ENCODE data around the gene OSM. TPM values are rescaled to one million over a fixed set of nuclear protein-coding genes. Genes with fewer than 3 reads are reported as not detected.

OSM gene
- total and polyA plus RNA-seq, 2 experiments from 2014 or later, result not detected

DNA sequence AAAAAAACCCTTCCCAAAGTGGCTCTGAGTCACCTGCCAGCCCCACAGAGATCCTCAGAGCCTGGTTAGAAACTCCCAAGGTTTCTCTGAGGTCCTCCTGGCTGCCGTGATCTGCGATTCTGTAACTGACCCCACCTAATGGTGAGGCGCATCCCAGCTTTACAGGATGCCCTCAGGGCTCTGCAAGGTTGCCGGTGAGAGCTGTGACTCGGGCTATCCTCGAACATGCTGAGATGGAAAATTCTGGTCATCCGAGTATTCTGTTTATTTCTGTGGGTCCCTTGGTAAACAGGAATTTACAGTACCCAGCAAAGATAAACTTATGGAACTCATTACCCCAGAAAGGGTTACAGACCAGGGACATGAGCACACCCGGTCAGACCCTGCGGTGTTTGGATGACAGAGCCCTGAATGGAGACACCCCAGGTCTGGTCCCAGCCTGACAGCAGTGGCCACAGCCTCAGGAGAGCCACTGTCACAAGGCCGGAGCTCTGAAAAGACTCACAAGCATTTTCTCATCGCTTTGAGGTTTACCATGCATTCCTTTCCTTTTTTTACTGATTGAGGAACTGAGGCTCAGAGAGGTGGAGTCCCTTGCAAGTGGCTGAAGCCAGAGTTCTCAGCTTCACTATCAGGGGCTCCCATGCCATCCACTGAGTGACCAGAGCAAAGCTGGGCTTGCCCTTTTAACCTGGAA lies 42.3 kb downstream of the OSM start:
- Histone ChIP-seq H3K9me2 (ENCODE audit: insufficient read depth) (no peaks in the 10 kb centered on the region), H3K4me3 (no peak overlapping the region), H3K4me1 (ENCODE audit: insufficient read depth) (peaks cover 9% of the 10 kb centered on the region; the same call in 1 of the 2 replicates), H3K27me3 (ENCODE audit: insufficient read depth) (no peaks in the 10 kb centered on the region), H3K27ac (ENCODE audit: low read depth) (no peak overlapping the region), H3K36me3 (ENCODE audit: insufficient read depth) (no peaks in the 10 kb centered on the region), H3K79me2 (replicated peaks; ENCODE audit: insufficient read depth) (no peaks in the 10 kb centered on the region), H2AFZ (0 out of 2 replicates have a peak overlapping the region, but pooled peaks have one; percentile 9), H3K4me2 (no peak overlapping the region), H3F3A (replicated peaks; ENCODE audit: low read depth) (no peaks in the 10 kb centered on the region), H4K20me1 (replicated peaks; ENCODE audit: insufficient read depth) (no peaks in the 10 kb centered on the region)
- no peak for DNase-seq (ENCODE audit: low spot score)
- no peaks in the 10 kb centered on the region for H3K9me3 Mint-ChIP-seq
- peak; percentile 75 for ATAC-seq
- no peak overlapping the region for H3K4me3 Mint-ChIP-seq
- no peak for TF ChIP-seq NANOG (IDR thresholded peaks at IDR 0.05; ENCODE audit: borderline replicate concordance)
- TF ChIP-seq, protein P1, sequence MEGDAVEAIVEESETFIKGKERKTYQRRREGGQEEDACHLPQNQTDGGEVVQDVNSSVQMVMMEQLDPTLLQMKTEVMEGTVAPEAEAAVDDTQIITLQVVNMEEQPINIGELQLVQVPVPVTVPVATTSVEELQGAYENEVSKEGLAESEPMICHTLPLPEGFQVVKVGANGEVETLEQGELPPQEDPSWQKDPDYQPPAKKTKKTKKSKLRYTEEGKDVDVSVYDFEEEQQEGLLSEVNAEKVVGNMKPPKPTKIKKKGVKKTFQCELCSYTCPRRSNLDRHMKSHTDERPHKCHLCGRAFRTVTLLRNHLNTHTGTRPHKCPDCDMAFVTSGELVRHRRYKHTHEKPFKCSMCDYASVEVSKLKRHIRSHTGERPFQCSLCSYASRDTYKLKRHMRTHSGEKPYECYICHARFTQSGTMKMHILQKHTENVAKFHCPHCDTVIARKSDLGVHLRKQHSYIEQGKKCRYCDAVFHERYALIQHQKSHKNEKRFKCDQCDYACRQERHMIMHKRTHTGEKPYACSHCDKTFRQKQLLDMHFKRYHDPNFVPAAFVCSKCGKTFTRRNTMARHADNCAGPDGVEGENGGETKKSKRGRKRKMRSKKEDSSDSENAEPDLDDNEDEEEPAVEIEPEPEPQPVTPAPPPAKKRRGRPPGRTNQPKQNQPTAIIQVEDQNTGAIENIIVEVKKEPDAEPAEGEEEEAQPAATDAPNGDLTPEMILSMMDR (conservative IDR thresholded peaks at IDR 0.05; ENCODE audit: low read depth in 2 of 2), result peak in 1 of 2 experiments; percentile 26; a peak in 2 of 4 replicates
- no peak for TF ChIP-seq CREB1 (CRISPR knock-in tag; IDR thresholded peaks at IDR 0.05; ENCODE audit: low read depth)
- H3K36me3 Mint-ChIP-seq (ENCODE audit: low read depth), result no peaks in the 10 kb centered on the region
- H3K4me1 Mint-ChIP-seq, result peaks cover 4% of the 10 kb centered on the region
- peaks cover 14% of the 10 kb centered on the region for H3K27me3 Mint-ChIP-seq (ENCODE audit: insufficient read depth, low read depth, poor library complexity)
- peak overlapping the region; percentile 37; the same call in 1 of the 2 replicates for H3K27ac Mint-ChIP-seq

DNA sequence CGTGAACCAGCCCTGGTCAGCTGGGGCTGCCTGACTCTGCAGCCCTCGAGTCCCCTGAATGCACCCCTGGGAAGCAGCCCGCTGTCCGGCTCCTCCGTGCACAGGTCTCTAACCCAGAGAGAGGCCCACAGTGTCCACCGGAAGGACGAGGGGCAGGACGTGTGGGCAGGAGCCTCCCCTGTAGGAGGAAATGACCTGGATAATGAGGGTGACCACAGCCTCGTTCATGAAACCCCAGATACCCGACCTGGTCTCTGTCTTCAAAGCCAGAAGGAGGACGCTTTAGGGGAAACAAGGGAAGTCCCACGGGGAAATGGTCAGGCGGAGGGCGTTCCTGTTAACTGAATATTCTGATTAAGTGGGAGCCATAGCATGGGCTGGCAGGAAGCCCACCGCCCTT lies 43.3 kb downstream of the OSM start:
- Mint-ChIP-seq H3K4me3 (no peak overlapping the region), H3K27ac (no peak overlapping the region), H3K36me3 (ENCODE audit: low read depth) (no peaks in the 10 kb centered on the region), H3K9me3 (no peaks in the 10 kb centered on the region), H3K4me1 (no peaks in the 10 kb centered on the region; the same call in 2 of the 3 replicates), H3K27me3 (ENCODE audit: insufficient read depth, low read depth, poor library complexity) (peaks cover 15% of the 10 kb centered on the region)
- no peak overlapping the region for H2AFZ ChIP-seq
- H3K4me1 ChIP-seq (ENCODE audit: insufficient read depth), result no peaks in the 10 kb centered on the region
- no peaks in the 10 kb centered on the region for H3K9me2 ChIP-seq (ENCODE audit: insufficient read depth)
- no peaks in the 10 kb centered on the region for H3F3A ChIP-seq (replicated peaks; ENCODE audit: low read depth)
- no peaks in the 10 kb centered on the region for H3K27me3 ChIP-seq (ENCODE audit: insufficient read depth)
- DNase-seq (ENCODE audit: low spot score), result no peak
- H3K79me2 ChIP-seq (replicated peaks; ENCODE audit: insufficient read depth), result no peaks in the 10 kb centered on the region
- H3K27ac ChIP-seq (ENCODE audit: low read depth), result no peak overlapping the region
- H3K4me3 ChIP-seq, result no peak overlapping the region
- no peaks in the 10 kb centered on the region for H4K20me1 ChIP-seq (replicated peaks; ENCODE audit: insufficient read depth)
- H3K4me2 ChIP-seq, result no peak overlapping the region
- H3K36me3 ChIP-seq (ENCODE audit: insufficient read depth), result no peaks in the 10 kb centered on the region
- ATAC-seq, result no peak
- no peak for TF ChIP-seq EZH2 (IDR thresholded peaks at IDR 0.05; ENCODE audit: low read depth, unreplicated experiment)
- no peak for TF ChIP-seq ZNF331 (CRISPR knock-in tag; IDR thresholded peaks at IDR 0.05; ENCODE audit: low read depth)
- TF ChIP-seq CREB1 (CRISPR knock-in tag; IDR thresholded peaks at IDR 0.05; ENCODE audit: low read depth), result no peak
- no peak for TF ChIP-seq REST (IDR thresholded peaks at IDR 0.05; ENCODE audit: unreplicated experiment)
- no peak for TF ChIP-seq JUNB (IDR thresholded peaks at IDR 0.05; ENCODE audit: unreplicated experiment)
- TF ChIP-seq POLR2AphosphoS5 (IDR thresholded peaks at IDR 0.05; ENCODE audit: low read depth), result no peak
- TF ChIP-seq, protein P2, sequence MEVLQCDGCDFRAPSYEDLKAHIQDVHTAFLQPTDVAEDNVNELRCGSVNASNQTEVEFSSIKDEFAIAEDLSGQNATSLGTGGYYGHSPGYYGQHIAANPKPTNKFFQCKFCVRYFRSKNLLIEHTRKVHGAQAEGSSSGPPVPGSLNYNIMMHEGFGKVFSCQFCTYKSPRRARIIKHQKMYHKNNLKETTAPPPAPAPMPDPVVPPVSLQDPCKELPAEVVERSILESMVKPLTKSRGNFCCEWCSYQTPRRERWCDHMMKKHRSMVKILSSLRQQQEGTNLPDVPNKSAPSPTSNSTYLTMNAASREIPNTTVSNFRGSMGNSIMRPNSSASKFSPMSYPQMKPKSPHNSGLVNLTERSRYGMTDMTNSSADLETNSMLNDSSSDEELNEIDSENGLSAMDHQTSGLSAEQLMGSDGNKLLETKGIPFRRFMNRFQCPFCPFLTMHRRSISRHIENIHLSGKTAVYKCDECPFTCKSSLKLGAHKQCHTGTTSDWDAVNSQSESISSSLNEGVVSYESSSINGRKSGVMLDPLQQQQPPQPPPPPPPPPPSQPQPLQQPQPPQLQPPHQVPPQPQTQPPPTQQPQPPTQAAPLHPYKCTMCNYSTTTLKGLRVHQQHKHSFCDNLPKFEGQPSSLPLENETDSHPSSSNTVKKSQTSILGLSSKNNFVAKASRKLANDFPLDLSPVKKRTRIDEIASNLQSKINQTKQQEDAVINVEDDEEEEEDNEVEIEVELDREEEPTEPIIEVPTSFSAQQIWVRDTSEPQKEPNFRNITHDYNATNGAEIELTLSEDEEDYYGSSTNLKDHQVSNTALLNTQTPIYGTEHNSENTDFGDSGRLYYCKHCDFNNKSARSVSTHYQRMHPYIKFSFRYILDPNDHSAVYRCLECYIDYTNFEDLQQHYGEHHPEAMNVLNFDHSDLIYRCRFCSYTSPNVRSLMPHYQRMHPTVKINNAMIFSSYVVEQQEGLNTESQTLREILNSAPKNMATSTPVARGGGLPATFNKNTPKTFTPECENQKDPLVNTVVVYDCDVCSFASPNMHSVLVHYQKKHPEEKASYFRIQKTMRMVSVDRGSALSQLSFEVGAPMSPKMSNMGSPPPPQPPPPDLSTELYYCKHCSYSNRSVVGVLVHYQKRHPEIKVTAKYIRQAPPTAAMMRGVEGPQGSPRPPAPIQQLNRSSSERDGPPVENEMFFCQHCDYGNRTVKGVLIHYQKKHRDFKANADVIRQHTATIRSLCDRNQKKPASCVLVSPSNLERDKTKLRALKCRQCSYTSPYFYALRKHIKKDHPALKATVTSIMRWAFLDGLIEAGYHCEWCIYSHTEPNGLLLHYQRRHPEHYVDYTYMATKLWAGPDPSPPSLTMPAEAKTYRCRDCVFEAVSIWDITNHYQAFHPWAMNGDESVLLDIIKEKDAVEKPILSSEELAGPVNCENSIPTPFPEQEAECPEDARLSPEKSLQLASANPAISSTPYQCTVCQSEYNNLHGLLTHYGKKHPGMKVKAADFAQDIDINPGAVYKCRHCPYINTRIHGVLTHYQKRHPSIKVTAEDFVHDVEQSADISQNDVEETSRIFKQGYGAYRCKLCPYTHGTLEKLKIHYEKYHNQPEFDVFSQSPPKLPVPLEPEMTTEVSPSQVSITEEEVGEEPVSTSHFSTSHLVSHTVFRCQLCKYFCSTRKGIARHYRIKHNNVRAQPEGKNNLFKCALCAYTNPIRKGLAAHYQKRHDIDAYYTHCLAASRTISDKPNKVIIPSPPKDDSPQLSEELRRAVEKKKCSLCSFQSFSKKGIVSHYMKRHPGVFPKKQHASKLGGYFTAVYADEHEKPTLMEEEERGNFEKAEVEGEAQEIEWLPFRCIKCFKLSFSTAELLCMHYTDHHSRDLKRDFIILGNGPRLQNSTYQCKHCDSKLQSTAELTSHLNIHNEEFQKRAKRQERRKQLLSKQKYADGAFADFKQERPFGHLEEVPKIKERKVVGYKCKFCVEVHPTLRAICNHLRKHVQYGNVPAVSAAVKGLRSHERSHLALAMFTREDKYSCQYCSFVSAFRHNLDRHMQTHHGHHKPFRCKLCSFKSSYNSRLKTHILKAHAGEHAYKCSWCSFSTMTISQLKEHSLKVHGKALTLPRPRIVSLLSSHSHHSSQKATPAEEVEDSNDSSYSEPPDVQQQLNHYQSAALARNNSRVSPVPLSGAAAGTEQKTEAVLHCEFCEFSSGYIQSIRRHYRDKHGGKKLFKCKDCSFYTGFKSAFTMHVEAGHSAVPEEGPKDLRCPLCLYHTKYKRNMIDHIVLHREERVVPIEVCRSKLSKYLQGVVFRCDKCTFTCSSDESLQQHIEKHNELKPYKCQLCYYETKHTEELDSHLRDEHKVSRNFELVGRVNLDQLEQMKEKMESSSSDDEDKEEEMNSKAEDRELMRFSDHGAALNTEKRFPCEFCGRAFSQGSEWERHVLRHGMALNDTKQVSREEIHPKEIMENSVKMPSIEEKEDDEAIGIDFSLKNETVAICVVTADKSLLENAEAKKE (CRISPR knock-in tag; IDR thresholded peaks at IDR 0.05), result no peak
- TF ChIP-seq NANOG (IDR thresholded peaks at IDR 0.05; ENCODE audit: borderline replicate concordance), result no peak

Data from GM23338 (cell line).